H9 (cell line): ENCODE data around the gene AFAP1L2. TPM values are rescaled to one million over a fixed set of nuclear protein-coding genes. Genes with fewer than 3 reads are reported as not detected.

ENCODE experiments used
- DNase-seq: peaks from one replicate; pipeline ENCODE4 v3.0.0-alpha.2; 2017
- H2AFZ ChIP-seq: one replicate; pipeline ENCODE4 v1.6.1; 2013; ENCODE audit warnings: mild to moderate bottlenecking, low read length, control low read depth, moderate library complexity
- H2AK5ac ChIP-seq: 2 replicates; pipeline ENCODE4 v1.6.1; 2013; ENCODE audit warnings: low read length, control low read depth, mixed read lengths; ENCODE audit not compliant: insufficient read length
- H2BK120ac ChIP-seq: one replicate; pipeline ENCODE4 v1.6.1; 2013; ENCODE audit warnings: low read depth, mild to moderate bottlenecking, low read length, control low read depth, inconsistent platforms; ENCODE audit not compliant: poor library complexity, severe bottlenecking
- H2BK12ac ChIP-seq: 2 replicates; pipeline ENCODE4 v1.6.1; 2013; ENCODE audit warnings: low read length, control low read depth, mixed read lengths, low read depth; ENCODE audit not compliant: insufficient read length
- H2BK15ac ChIP-seq: 2 replicates; pipeline ENCODE4 v1.6.1; 2013; ENCODE audit warnings: low read depth, low read length, control low read depth
- H2BK20ac ChIP-seq: one replicate; pipeline ENCODE4 v1.6.1; 2013; ENCODE audit warnings: low read depth, mild to moderate bottlenecking, low read length, control low read depth, inconsistent platforms; ENCODE audit not compliant: poor library complexity, severe bottlenecking
- H2BK5ac ChIP-seq: 2 replicates; pipeline ENCODE4 v1.6.1; 2013; ENCODE audit warnings: low read length, control low read depth, mixed read lengths; ENCODE audit not compliant: insufficient read length
- H3K14ac ChIP-seq: 2 replicates; pipeline ENCODE4 v1.6.1; 2013; ENCODE audit warnings: low read length, control low read depth; ENCODE audit not compliant: insufficient read depth
- H3K18ac ChIP-seq: 2 replicates; pipeline ENCODE4 v1.6.1; 2013; ENCODE audit warnings: low read depth, mild to moderate bottlenecking, mixed read lengths, low read length, control low read depth; ENCODE audit not compliant: insufficient read length
- H3K23ac ChIP-seq: 2 replicates; pipeline ENCODE4 v1.6.1; 2013; ENCODE audit warnings: low read length, control low read depth, mixed read lengths, low read depth; ENCODE audit not compliant: insufficient read length
- H3K23me2 ChIP-seq: 2 replicates; pipeline ENCODE4 v1.6.1; 2013; ENCODE audit warnings: low read depth, mild to moderate bottlenecking, mixed read lengths, low read length, control low read depth; ENCODE audit not compliant: insufficient read length, poor library complexity, severe bottlenecking
- H3K27ac ChIP-seq: 2 replicates; pipeline ENCODE4 v1.5.1; 2013; ENCODE audit warnings: low read length, control low read depth, mixed read lengths, low read depth; ENCODE audit not compliant: insufficient read length
- H3K27me3 ChIP-seq: 2 replicates; pipeline ENCODE4 v1.6.1; 2013; ENCODE audit warnings: low read length, control low read depth, inconsistent platforms; ENCODE audit not compliant: insufficient read depth
- H3K4ac ChIP-seq: 2 replicates; pipeline ENCODE4 v1.6.1; 2013; ENCODE audit warnings: low read depth, mild to moderate bottlenecking, control low read depth, inconsistent platforms, low read length, moderate library complexity
- H3K4me1 ChIP-seq: 2 replicates; pipeline ENCODE4 v1.6.1; 2013; ENCODE audit warnings: low read length, control low read depth, inconsistent platforms; ENCODE audit not compliant: insufficient read depth
- H3K4me2 ChIP-seq: 2 replicates; pipeline ENCODE4 v1.6.1; 2013; ENCODE audit warnings: low read length, control low read depth, mixed read lengths; ENCODE audit not compliant: insufficient read length, insufficient read depth
- H3K56ac ChIP-seq: 2 replicates; pipeline ENCODE4 v1.6.1; 2013; ENCODE audit warnings: low read depth, mild to moderate bottlenecking, mixed read lengths, low read length, control low read depth; ENCODE audit not compliant: insufficient read length
- H3K79me1 ChIP-seq: 2 replicates; pipeline ENCODE4 v1.6.1; 2013; ENCODE audit warnings: low read depth, mild to moderate bottlenecking, moderate library complexity, low read length, control low read depth, inconsistent platforms; ENCODE audit not compliant: insufficient read depth, poor library complexity, severe bottlenecking
- H3K79me2 ChIP-seq: 2 replicates; pipeline ENCODE4 v1.6.1; 2013; ENCODE audit warnings: low read length, control low read depth, inconsistent platforms; ENCODE audit not compliant: insufficient read depth
- H3K9ac ChIP-seq: 2 replicates; pipeline ENCODE4 v1.6.1; 2013; ENCODE audit warnings: low read length, control low read depth, mixed read lengths; ENCODE audit not compliant: insufficient read length; ENCODE audit errors: extremely low read depth
- H3K9me3 ChIP-seq: one replicate; pipeline ENCODE4 v1.6.1; 2013; ENCODE audit warnings: low read depth, low read length, inconsistent platforms; ENCODE audit not compliant: control insufficient read depth
- H3T11ph ChIP-seq: one replicate; pipeline ENCODE4 v1.6.1; 2013; ENCODE audit warnings: mild to moderate bottlenecking, low read length, control low read depth, inconsistent platforms
- H4K20me1 ChIP-seq: one replicate; pipeline ENCODE4 v1.6.1; 2013; ENCODE audit not compliant: control insufficient read depth, insufficient read length, insufficient read depth
- H4K5ac ChIP-seq: 2 replicates; pipeline ENCODE4 v1.6.1; 2013; ENCODE audit warnings: low read depth, mild to moderate bottlenecking, mixed read lengths, low read length, control low read depth; ENCODE audit not compliant: insufficient read length
- H4K8ac ChIP-seq: replicated peaks from 2 replicates; pipeline ENCODE4 v1.6.1; 2013; ENCODE audit warnings: low read length, control low read depth, mixed read lengths, low read depth; ENCODE audit not compliant: insufficient read length
- H4K91ac ChIP-seq: 2 replicates; pipeline ENCODE4 v1.6.1; 2013; ENCODE audit warnings: low read depth, mild to moderate bottlenecking, moderate library complexity, mixed read lengths, low read length, control low read depth; ENCODE audit not compliant: insufficient read length
- H3K27ac Mint-ChIP-seq, 3 experiments: 2 replicates in 2 of 3; 3 replicates in 1 of 3; pipeline ENCODE4 v1.8.0; 2020 to 2021; ENCODE audit warnings: mixed read lengths in 3 of 3, mild to moderate bottlenecking in 1 of 3, moderate library complexity in 1 of 3
- H3K27me3 Mint-ChIP-seq: 2 replicates; pipeline ENCODE4 v1.8.0; 2021; ENCODE audit warnings: low read depth, mild to moderate bottlenecking, moderate library complexity, mixed read lengths
- H3K36me3 Mint-ChIP-seq, 3 experiments: 2 replicates in 2 of 3; 3 replicates in 1 of 3; pipeline ENCODE4 v1.8.0; 2020 to 2021; ENCODE audit warnings: low read depth in 3 of 3, mixed read lengths in 3 of 3; ENCODE audit not compliant: insufficient read depth in 1 of 3
- H3K4me1 Mint-ChIP-seq, 2 experiments: 2 replicates each; pipeline ENCODE4 v1.8.0; 2020; ENCODE audit warnings: mixed read lengths in 2 of 2
- H3K4me3 Mint-ChIP-seq, 2 experiments: 2 replicates in 1 of 2; 3 replicates in 1 of 2; pipeline ENCODE4 v1.8.0; 2020 to 2021; ENCODE audit warnings: mild to moderate bottlenecking in 2 of 2, mixed read lengths in 2 of 2, moderate library complexity in 1 of 2
- H3K9me3 Mint-ChIP-seq, 2 experiments: 2 replicates in 1 of 2; 3 replicates in 1 of 2; pipeline ENCODE4 v1.8.0; 2020; ENCODE audit warnings: mild to moderate bottlenecking in 2 of 2, mixed read lengths in 2 of 2, moderate library complexity in 1 of 2
- CTCF ChIP-seq: fragments of 200-600 bp; sonication (generic); conservative IDR thresholded peaks from 3 replicates; pipeline ENCODE4 v1.8.0; 2021; ENCODE audit warnings: antibody characterized with exemption, mild to moderate bottlenecking
- WGBS: extraction: QIAGEN DNeasy Blood & Tissue Kit; methylation state at CpG from one replicate; pipeline ENCODE4 v1.1.7; 2013; ENCODE audit warnings: missing lambda C conversion rate, low lambda C conversion rate, mixed read lengths; ENCODE audit not compliant: insufficient read length; ENCODE audit errors: extremely low coverage; 5-methylcytosine and 5-hydroxymethylcytosine counted together
- total RNA-seq: library from RNA; stranded (reverse); gene quantifications from 2 replicates; pipeline ENCODE4 v1.2.1, GENCODE V29; 2021

Gene AFAP1L2
- total RNA-seq, 1 experiment from 2014 or later, result 0.77 TPM

GRCh38 chr10:114288424-114289095, 115.7 kb downstream of the AFAP1L2 start:
- no peak overlapping the region for H3K4me3 Mint-ChIP-seq
- no peaks in the 10 kb centered on the region for H4K20me1 ChIP-seq
- H3K27me3 Mint-ChIP-seq, result peaks cover 2% of the 10 kb centered on the region; the same call in 1 of the 2 replicates
- H2AK5ac ChIP-seq, result no peak overlapping the region
- H3K18ac ChIP-seq, result no peak overlapping the region
- H2AFZ ChIP-seq, result no peak overlapping the region
- H3K9me3 Mint-ChIP-seq, result no peaks in the 10 kb centered on the region; a peak in 1 of 5 replicates
- H3K79me1 ChIP-seq, result no peaks in the 10 kb centered on the region
- H3K36me3 Mint-ChIP-seq, result no peaks in the 10 kb centered on the region
- H3K23ac ChIP-seq, result no peak overlapping the region
- H2BK20ac ChIP-seq, result no peak overlapping the region
- no peak overlapping the region for H3K4me2 ChIP-seq
- no peak for DNase-seq
- H2BK5ac ChIP-seq, result no peak overlapping the region
- no peak overlapping the region for H4K91ac ChIP-seq
- H3K27ac ChIP-seq, result no peak overlapping the region
- H2BK12ac ChIP-seq, result no peak overlapping the region
- H3K9ac ChIP-seq, result no peak overlapping the region
- H3K4ac ChIP-seq, result no peak overlapping the region
- no peak overlapping the region for H4K8ac ChIP-seq
- no peak for TF ChIP-seq CTCF
- H3K4me1 ChIP-seq, result no peaks in the 10 kb centered on the region
- no peaks in the 10 kb centered on the region for H3K79me2 ChIP-seq
- no CpG with 5 or more reads among the region's 11 CpGs for WGBS
- H3K23me2 ChIP-seq, result no peaks in the 10 kb centered on the region
- no peaks in the 10 kb centered on the region for H3K27me3 ChIP-seq
- H3K56ac ChIP-seq, result no peak overlapping the region
- no peak overlapping the region for H4K5ac ChIP-seq
- no peak overlapping the region for H3T11ph ChIP-seq
- H2BK120ac ChIP-seq, result no peak overlapping the region
- no peak overlapping the region for H3K27ac Mint-ChIP-seq
- no peak overlapping the region for H2BK15ac ChIP-seq
- H3K4me1 Mint-ChIP-seq, result no peaks in the 10 kb centered on the region
- H3K14ac ChIP-seq, result no peak overlapping the region
- no peaks in the 10 kb centered on the region for H3K9me3 ChIP-seq
